Calu3 (cell line): ENCODE data around the gene KAZN. TPM values are rescaled to one million over a fixed set of nuclear protein-coding genes. Genes with fewer than 3 reads are reported as not detected.

Experiments
- BruUV-seq: library from RNA; stranded (reverse); fragments of 400-500 nt; replicated peaks from 2 replicates; lab custom pipeline; 2021; lab: Mats Ljungman, UMichigan
- CTCF ChIA-PET: fragments of 300-600 bp; sonication (Branson Sonifier 250); formaldehyde crosslinking; loops from one replicate; lab custom pipeline; 2022; ENCODE audit warnings: antibody characterized with exemption; lab: Charles Lee
- DNase-seq: peaks from one replicate; pipeline ENCODE4 v3.0.0; 2022
- H3K27ac Mint-ChIP-seq: one replicate; pipeline ENCODE4 v1.8.0; 2022; ENCODE audit warnings: mixed read lengths; ENCODE audit not compliant: unreplicated experiment
- H3K27me3 Mint-ChIP-seq: one replicate; pipeline ENCODE4 v1.8.0; 2022; ENCODE audit warnings: mixed read lengths; ENCODE audit not compliant: unreplicated experiment
- H3K36me3 Mint-ChIP-seq: one replicate; pipeline ENCODE4 v1.8.0; 2022; ENCODE audit warnings: mild to moderate bottlenecking, moderate library complexity, mixed read lengths; ENCODE audit not compliant: insufficient read depth, unreplicated experiment
- H3K4me1 Mint-ChIP-seq: one replicate; pipeline ENCODE4 v1.8.0; 2022; ENCODE audit warnings: mild to moderate bottlenecking, low read depth, mixed read lengths; ENCODE audit not compliant: unreplicated experiment
- H3K4me3 Mint-ChIP-seq: one replicate; pipeline ENCODE4 v1.8.0; 2022; ENCODE audit warnings: mild to moderate bottlenecking, low read depth, moderate library complexity, mixed read lengths; ENCODE audit not compliant: unreplicated experiment
- H3K9me3 Mint-ChIP-seq: one replicate; pipeline ENCODE4 v1.8.0; 2022; ENCODE audit warnings: low read depth, mixed read lengths; ENCODE audit not compliant: unreplicated experiment
- intact Hi-C: fragments of 100-400 bp; cut with micrococcal nuclease; formaldehyde crosslinking; loops from one replicate; pipeline ENCODE4 v1.10.0; 2022; ENCODE audit not compliant: unreplicated experiment
- total RNA-seq: library from RNA; stranded (reverse); gene quantifications from 2 replicates; pipeline ENCODE4 v1.2.3, GENCODE V29; 2022
- TF ChIP-seq, protein P1 (sequence below): fragments of 200-600 bp; IDR thresholded peaks from one replicate; pipeline ENCODE4 v1.8.0; 2022; ENCODE audit warnings: antibody characterized with exemption; ENCODE audit not compliant: unreplicated experiment

The KAZN gene
- total RNA-seq, 1 experiment from 2014 or later = 3.6 TPM

GRCh38 chr1:14594045-14594444 lies 4.4 kb upstream of the KAZN start:
- BruUV-seq = no TSS peak
- Mint-ChIP-seq H3K9me3 (no peaks in the 10 kb centered on the region), H3K27me3 (peaks cover 26% of the 10 kb centered on the region), H3K36me3 (no peaks in the 10 kb centered on the region), H3K27ac (no peak overlapping the region), H3K4me1 (no peaks in the 10 kb centered on the region), H3K4me3 (no peak overlapping the region)
- intact Hi-C loops = no loop called here
- CTCF ChIA-PET = interaction anchor here (0.6 kb wide), 1 partner anchor 13 kb away, joined by 3 read pairs; no protein-coding TSS in a partner anchor
- TF ChIP-seq, protein P1, sequence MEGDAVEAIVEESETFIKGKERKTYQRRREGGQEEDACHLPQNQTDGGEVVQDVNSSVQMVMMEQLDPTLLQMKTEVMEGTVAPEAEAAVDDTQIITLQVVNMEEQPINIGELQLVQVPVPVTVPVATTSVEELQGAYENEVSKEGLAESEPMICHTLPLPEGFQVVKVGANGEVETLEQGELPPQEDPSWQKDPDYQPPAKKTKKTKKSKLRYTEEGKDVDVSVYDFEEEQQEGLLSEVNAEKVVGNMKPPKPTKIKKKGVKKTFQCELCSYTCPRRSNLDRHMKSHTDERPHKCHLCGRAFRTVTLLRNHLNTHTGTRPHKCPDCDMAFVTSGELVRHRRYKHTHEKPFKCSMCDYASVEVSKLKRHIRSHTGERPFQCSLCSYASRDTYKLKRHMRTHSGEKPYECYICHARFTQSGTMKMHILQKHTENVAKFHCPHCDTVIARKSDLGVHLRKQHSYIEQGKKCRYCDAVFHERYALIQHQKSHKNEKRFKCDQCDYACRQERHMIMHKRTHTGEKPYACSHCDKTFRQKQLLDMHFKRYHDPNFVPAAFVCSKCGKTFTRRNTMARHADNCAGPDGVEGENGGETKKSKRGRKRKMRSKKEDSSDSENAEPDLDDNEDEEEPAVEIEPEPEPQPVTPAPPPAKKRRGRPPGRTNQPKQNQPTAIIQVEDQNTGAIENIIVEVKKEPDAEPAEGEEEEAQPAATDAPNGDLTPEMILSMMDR = no peak
- DNase-seq = no peak

GRCh38 chr1:14596591-14596990 lies 1.9 kb upstream of the KAZN start:
- H3K4me3 Mint-ChIP-seq = no peak overlapping the region
- CTCF ChIA-PET = no interaction called here
- intact Hi-C loops = no loop called here
- no peak for DNase-seq
- H3K27ac Mint-ChIP-seq = no peak overlapping the region
- no peaks in the 10 kb centered on the region for H3K9me3 Mint-ChIP-seq
- H3K4me1 Mint-ChIP-seq = no peaks in the 10 kb centered on the region
- TF ChIP-seq, protein P1 = no peak
- BruUV-seq = no TSS peak
- H3K36me3 Mint-ChIP-seq = no peaks in the 10 kb centered on the region
- peaks cover 36% of the 10 kb centered on the region for H3K27me3 Mint-ChIP-seq

GRCh38 chr1:14597343-14598006 lies 1.0 kb upstream of the KAZN start:
- BruUV-seq = no TSS peak
- H3K27me3 Mint-ChIP-seq = peaks cover 34% of the 10 kb centered on the region
- H3K4me1 Mint-ChIP-seq = no peaks in the 10 kb centered on the region
- intact Hi-C loops = no loop called here
- TF ChIP-seq, protein P1 = no peak
- no peak for DNase-seq
- CTCF ChIA-PET = no interaction called here
- no peak overlapping the region for H3K4me3 Mint-ChIP-seq
- H3K36me3 Mint-ChIP-seq = no peaks in the 10 kb centered on the region
- H3K27ac Mint-ChIP-seq = no peak overlapping the region
- no peaks in the 10 kb centered on the region for H3K9me3 Mint-ChIP-seq

DNA sequence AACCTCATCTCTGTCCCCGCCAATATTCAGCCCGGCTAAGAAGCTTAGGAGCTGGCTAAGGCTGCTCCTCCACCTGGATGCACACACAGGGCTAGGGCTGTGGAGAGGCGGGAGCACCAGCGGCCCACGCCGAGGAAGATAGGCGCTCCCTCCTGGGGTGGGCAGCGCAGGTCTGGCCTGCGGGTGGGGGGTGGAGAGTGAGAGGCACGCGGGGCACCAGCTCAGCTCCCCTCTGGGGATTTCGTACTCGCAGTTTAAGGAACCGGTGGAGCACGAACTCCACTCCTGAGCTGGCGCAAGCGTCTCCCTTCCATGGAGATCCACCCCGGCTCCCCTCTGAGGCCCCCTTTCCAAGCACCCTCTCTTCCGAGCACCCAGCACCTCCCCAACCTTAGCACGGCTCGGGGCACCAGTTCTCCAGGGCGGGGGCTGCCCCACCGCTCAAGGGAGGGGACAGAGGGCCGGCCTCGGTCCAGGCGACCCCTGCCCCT lies 433 bp upstream of the KAZN start:
- intact Hi-C loops = no loop called here

More for the DNA sequence above, 433 bp upstream of the KAZN start:
- H3K27ac Mint-ChIP-seq = no peak overlapping the region
- BruUV-seq = no TSS peak
- no peak for DNase-seq
- CTCF ChIA-PET = no interaction called here
- peaks cover 29% of the 10 kb centered on the region for H3K27me3 Mint-ChIP-seq
- TF ChIP-seq, protein P1 = no peak
- H3K4me3 Mint-ChIP-seq = no peak overlapping the region
- H3K36me3 Mint-ChIP-seq = no peaks in the 10 kb centered on the region
- no peaks in the 10 kb centered on the region for H3K4me1 Mint-ChIP-seq
- no peaks in the 10 kb centered on the region for H3K9me3 Mint-ChIP-seq
